Stimulated activated CD4-positive, alpha-beta T cell treated with anti-CD3 and anti-CD28 coated beads, Interleukin-12 subunit alpha, Interleukin-12 subunit beta, amount 100 ng/mL, for 48 hours (primary cell): ENCODE results near the gene VAC14.

Experiments used
- DNase-seq, 3 donors: peaks; one replicate each; pipeline ENCODE4 v3.0.0-alpha.2; 2020; ENCODE audit warnings: low read depth in 2 of 3, low spot score in 1 of 3

The VAC14 gene

GRCh38 chr16:70786020-70786755, 14.8 kb downstream of the VAC14 start:
- DNase-seq: no peak

- DNase-seq: no peak
Measured at GRCh38 chr16:70784692-70785555, 16.0 kb downstream of the VAC14 start.

- no peak for DNase-seq
Measured at GRCh38 chr16:70782237-70782636, 18.7 kb downstream of the VAC14 start.

DNA sequence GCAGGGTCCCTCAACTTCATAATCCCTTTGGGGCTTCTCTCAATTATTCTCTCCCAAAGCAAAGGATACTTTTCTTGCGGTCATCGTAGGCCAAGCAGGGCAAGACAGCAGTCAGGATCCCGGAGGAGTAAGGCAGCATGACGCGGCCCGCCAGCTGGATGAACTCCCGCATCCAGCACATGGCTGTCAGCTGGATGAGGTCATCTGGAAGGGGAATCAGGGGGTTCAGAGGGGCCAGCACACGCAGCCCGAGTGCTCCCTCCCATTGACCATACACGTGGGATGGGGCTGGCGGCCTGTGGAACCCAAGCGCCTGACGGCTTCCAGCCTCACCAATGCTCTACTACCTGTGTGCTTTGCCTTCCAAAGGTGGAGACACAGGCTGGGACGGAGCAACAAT, 19.2 kb downstream of the VAC14 start:
- DNase-seq: no peak

DNA sequence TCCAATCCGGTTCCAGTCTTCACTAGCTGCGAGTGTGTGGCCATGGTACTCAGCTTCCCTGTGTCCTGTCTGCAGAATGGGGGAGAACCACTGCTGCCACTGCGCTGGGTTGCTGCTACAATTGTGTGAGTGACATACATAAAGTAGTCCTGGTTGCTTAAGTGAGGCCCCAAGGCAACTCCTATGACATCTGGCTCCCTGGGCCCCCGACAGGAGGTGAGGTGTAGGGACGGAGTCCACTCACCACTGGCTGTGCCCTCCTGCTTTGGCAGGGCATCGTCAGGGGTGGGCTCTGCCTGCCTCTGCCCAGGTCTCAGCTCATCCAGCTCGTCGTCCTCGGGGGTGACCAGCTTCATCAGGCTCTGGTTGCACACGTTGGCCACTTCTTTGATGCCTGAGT, 20.4 kb downstream of the VAC14 start:
- DNase-seq: no peak

GRCh38 chr16:70779361-70779760, 21.6 kb downstream of the VAC14 start:
- no peak for DNase-seq

DNA sequence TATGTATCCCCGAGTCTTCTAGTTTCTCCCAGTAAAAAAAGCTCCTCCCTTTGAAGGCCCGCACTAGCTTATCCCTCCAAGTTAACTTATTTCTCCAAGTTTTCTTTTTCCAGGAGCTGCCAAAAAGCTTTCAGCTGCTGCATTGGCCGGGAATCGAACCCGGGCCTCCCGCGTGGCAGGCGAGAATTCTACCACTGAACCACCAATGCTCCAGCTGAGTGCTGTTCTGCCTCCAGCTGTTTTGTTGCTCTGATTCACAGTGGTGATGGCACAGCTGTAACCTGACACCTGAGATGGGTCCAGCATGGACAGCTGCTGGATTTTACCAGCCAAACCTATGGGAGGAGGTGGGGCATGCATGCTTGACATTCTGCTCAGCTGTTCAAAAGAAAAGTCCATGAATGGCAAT, 22.1 kb downstream of the VAC14 start:
- no peak for DNase-seq

GRCh38 chr16:70777973-70778406, 23.0 kb downstream of the VAC14 start:
- DNase-seq: no peak

DNA sequence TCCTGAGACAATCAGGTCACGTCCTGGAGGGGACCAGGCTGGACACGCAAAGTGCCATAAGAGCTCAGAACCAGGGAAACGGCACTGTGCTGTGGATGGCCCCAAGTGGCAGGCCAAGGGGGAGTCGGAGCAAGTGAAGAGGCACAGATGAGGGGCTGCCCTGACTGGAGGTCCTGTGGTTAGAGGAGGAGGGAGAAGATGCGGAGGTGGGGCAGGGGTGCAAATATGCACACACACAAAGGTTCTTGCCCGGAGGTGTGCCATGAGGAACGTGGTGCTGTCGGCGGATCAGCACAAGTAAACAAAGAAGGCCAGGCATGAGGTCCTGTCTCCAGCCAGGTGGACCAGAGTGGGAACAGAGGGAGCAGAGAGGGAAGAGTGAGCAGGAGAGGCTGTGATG, 23.5 kb downstream of the VAC14 start:
- no peak for DNase-seq

DNA sequence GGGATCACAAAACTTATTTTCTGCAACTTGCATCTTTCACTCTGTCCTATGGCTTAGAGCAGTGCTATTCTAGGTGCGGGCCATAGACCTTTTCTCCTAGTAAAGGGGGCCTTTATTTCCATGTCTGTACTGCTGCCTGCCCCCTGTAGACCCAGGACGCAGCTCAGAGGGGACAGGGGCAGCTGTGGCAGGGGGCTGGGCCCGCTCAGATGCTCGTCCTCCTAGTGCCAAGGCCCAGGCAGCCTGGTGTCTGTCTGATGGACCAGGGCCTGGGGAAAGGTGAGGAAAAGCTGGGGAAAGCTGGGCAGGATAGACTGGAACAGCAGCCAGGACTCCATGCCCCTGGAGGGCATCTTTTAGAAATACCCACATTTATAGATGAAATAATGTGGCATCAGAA, 25.6 kb downstream of the VAC14 start:
- DNase-seq: no peak

GRCh38 chr16:70774261-70774660, 26.7 kb downstream of the VAC14 start:
- no peak for DNase-seq

DNA sequence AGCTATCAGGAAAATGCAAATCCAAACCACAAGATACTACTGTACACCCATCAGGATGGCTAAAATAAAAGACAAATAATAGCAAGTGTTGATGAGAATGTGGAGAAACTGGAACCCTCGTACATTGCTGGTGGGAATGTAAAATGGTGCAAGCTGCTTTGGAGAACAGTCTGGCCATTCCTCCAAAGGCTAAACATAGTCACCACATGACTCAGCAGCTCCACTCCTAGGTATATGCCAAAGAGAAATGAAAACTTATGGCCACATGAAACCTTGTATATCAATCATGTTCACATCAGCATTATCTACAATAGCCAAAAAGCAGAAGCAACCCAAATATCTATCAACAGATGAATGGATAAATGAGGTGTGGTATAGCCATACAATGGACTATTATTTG, 28.5 kb downstream of the VAC14 start:
- no peak for DNase-seq

DNA sequence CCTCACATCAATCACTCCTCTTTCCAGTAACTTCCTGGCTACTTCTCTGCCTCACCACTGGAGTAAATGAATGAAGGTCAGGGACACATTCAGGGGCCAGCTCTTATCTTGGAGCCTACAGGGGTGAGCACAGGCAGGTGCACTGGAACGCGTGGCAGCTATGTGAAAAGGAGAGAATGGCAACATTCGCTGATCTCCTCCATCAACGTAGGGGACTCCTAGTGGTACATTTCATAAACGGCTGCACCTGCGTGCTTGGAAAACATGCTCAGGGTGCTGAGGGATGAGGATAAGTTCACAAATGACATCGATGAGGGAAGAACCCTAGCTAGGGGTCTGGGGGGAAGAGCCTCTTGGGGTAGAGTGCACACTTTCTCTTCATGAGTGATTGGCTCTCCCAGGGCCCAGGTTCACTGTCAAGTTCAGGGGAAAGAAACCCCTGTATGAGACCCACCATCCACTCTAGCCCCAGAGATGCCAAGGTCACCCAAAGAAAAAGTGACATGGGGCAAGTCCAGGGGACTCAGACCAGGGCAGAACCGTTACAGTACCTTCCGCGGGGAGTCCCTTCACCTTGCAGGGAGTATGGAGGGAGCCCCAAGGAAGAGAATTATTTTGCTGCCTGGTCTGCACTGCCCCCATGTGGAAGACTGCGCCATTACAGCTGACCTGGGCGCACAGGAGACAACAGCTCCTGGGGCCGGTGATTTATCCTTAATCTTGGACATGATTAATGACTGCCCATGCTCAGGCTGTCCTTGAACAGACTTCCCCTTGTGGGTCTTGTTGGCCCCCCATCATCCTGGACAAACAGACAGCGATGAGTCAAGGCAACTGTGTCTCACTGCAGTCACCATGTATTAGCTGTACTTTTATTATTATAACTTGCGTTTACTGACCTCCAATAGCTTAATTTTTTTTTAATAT, 30.1 kb downstream of the VAC14 start:
- peak; percentile 30 to 65 (median 36) for DNase-seq

DNA sequence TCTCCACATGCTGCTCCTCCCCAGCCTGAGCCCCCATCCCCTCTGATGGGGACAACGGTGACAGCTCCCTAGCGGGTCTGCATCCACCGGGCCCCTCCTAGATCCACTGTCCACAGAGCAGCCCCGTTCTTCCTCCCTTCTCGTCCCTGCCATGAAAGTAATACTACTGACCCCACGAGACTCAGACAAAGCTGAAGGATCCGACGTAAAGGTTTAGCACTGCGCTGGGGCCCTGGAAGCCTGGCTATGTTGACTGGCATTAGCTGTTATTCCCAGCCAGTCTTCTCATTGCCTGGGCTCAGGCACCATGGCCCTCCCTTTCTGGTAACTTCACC, 30.7 kb downstream of the VAC14 start:
- no peak for DNase-seq

GRCh38 chr16:70769761-70770160, 31.2 kb downstream of the VAC14 start:
- DNase-seq: no peak

DNA sequence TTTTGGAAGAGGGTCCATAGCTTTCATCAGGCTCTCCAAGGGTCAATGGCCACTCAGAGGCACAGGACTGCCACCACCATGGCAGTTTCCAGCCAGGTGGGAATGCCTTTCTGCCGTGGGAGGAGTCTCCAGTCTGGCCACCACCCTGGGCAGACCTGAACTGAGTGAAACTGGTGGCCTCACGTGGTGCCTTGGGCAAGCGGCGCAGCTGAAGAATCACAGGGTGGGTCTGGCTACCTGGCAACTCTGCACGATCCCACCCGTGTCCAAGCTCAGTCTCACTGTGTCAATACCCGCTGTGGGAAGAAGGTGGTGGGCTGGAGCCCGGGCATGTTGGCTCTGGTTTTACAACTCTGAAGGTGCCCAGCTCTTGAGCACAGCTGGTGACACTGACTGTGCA, 31.8 kb downstream of the VAC14 start:
- DNase-seq: no peak

DNA sequence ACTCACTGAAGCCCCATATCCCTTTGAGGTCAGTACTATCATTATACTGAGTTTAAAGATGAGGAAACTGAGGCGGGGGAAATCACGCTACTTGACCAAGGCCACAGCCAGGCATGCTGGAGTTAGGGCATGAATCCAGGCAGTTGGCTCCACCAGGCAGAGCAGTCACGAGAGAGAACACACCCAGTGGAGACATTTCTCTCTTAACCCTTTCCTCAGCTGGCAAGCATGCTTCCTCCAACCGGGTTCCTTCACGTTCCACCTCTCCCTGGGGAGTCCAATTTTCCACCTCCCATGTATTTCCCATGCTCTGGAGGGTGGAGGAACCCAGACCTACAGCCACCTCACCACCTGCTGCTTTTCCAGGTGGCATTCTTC, 32.8 kb downstream of the VAC14 start:
- DNase-seq: no peak

DNA sequence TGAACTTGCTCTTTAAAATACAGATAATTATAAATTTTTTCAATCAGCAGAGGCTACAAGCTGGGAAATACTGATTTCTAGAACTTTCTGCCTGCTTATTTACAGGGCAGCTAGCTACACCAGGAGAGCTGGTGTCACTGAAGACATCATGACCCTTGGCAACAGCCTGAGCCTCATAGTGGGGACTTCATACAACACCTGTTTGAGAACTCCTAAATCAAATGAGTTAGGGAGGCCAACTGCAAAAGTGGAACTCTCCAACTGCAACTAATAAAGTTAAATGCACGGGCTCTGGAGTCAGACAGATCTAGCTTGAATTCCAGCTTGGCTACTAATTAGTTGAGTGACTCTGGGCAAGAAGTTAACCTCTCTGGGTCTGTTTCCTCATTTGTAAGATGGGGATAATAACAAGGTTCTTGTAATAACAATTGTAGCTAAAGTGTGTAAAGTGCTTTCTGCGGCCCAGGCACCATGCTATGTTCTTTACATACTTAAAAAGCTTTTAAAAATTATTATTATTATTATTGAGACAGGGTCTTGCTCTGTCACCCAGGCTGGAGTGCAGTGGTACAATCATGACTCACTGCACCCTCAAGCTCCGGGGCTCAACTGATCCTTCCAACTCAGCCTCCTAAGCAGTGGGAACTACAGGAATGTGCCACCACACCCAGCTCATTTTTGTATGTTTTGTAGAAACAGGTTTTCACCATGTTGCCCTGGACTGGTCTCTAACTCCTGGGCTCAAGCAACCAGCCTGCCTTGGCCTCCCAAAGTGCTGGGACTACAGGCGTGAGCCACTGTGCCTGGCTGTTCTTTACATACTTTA, 33.4 kb downstream of the VAC14 start:
- no peak for DNase-seq

DNA sequence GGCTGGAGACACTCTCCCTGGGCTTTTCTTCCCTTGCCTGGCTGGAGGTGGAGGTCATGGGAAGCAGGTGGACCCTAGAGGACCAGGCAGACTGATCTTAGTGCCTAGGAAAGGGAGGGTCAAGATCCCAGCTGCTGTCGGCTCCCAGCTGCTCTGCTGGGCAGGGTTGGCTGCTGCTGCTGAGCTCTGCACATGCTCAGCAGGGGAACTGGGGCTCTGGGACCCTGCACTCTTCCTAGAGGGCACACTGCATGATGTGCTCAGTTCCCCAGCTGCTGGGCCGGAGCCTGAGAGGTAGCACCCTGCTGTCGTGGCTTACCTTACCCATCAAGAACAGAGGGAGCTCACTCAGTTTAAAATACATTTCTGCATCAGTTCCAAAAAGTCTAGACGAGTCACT, 34.3 kb downstream of the VAC14 start:
- DNase-seq: no peak

DNA sequence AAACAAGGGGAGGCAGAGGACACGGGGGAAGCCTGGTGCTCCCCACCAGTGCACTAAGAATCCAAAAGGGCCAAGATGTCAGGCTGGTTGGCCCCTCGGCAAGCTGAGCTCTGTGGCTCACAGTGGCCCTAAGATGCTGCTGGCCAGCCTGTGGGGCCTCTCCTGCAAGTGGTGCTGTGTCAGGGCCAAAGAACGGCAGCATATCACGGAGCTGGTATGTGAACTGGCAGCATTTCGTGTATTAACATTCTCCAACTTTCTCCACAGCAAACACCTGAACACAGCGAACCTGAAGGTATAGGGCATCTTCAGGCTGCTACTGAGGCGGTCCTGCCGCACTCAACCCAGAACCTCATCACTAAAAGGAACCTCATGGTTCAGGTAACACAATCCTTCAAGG, 34.8 kb downstream of the VAC14 start:
- no peak for DNase-seq

- DNase-seq: no peak
Measured at GRCh38 chr16:70765491-70765890, 35.5 kb downstream of the VAC14 start.
